Colonic mucosa (tissue), 4 donors: ENCODE results near the gene PPP1R18. TPM values are rescaled to one million over a fixed set of nuclear protein-coding genes. Genes with fewer than 3 reads are reported as not detected.
"Not testable (repeated sequence)": the region's sequence is repeated elsewhere in the genome, so short reads cannot be mapped to it uniquely, and the experiment has no call there.

ENCODE experiments used
- DNase-seq: peaks from one replicate; pipeline ENCODE4 v3.0.0-alpha.2; 2020
- H3K27ac ChIP-seq: fragments of 200-600 bp; one replicate; pipeline ENCODE4 v1.8.0; 2021
- H3K27me3 ChIP-seq: fragments of 200-600 bp; one replicate; pipeline ENCODE4 v1.8.0; 2021
- H3K36me3 ChIP-seq: fragments of 200-600 bp; one replicate; pipeline ENCODE4 v1.8.0; 2021
- H3K4me1 ChIP-seq: fragments of 200-600 bp; one replicate; pipeline ENCODE4 v1.8.0; 2021; ENCODE audit warnings: mild to moderate bottlenecking
- H3K4me3 ChIP-seq: fragments of 200-600 bp; one replicate; pipeline ENCODE4 v1.8.0; 2021
- H3K9ac ChIP-seq, 2 donors: one replicate each; pipeline ENCODE4 v1.7.0; 2013; ENCODE audit warnings: control low read depth in 2 of 2, low read depth in 2 of 2, low read length in 2 of 2
- H3K9me3 ChIP-seq: fragments of 200-600 bp; one replicate; pipeline ENCODE4 v1.8.0; 2021
- CTCF ChIP-seq: fragments of 200-600 bp; IDR thresholded peaks from one replicate; pipeline ENCODE4 v1.8.0; 2022; ENCODE audit warnings: antibody characterized with exemption, mild to moderate bottlenecking
- intact Hi-C: fragments of 100-400 bp; cut with DNase I; formaldehyde crosslinking; loops from one replicate; pipeline ENCODE4 v1.14.1; 2022
- total RNA-seq, 2 donors: library from RNA; stranded (reverse); fragmentation: NEBNext Ultra II Directional in 1 of 2; extraction: Animal tissue kit (Norgen Biotek cat#: 25700) in 1 of 2; gene quantifications; one replicate each; pipeline ENCODE4 v1.2.1, GENCODE V29; 2021
- donor health status: healthy.
- donor health status: DM: no; HTN: no; CAD: no.
- donor health status: DM: no; HTN: no; CAD: no.

PPP1R18 gene
- total RNA-seq, 2 donors from 2014 or later = 8.3 to 22.8 TPM

GRCh38 chr6:30722280-30723112 is 36.1 kb upstream of the PPP1R18 start:
- no peaks in the 10 kb centered on the region for H3K27me3 ChIP-seq
- H3K9me3 ChIP-seq = no peaks in the 10 kb centered on the region
- H3K27ac ChIP-seq = peak overlapping the region; percentile 95
- peak overlapping the region; percentile 80 for H3K4me3 ChIP-seq
- H3K36me3 ChIP-seq = peaks cover 23% of the 10 kb centered on the region
- intact Hi-C loops = loop anchor here (1.0 kb wide), 1 partner anchor 43 kb away; no protein-coding TSS in a partner anchor
- peak; percentile 97 for TF ChIP-seq CTCF
- peak overlapping the region; percentile 38 to 87 for H3K9ac ChIP-seq
- DNase-seq = peak; percentile 89
- H3K4me1 ChIP-seq = no peaks in the 10 kb centered on the region

GRCh38 chr6:30722025-30722279 is 35.5 kb upstream of the PPP1R18 start:
- H3K4me1 ChIP-seq, H3K9me3 ChIP-seq, H3K27me3 ChIP-seq: not testable (repeated sequence)
- peak; percentile 33 for DNase-seq
- peaks cover 20% of the 10 kb centered on the region for H3K36me3 ChIP-seq
- peak overlapping the region; percentile 80 for H3K4me3 ChIP-seq
- H3K9ac ChIP-seq = peak overlapping the region; percentile 87 to 89
- intact Hi-C loops = loop anchor here (1.0 kb wide), 1 partner anchor 43 kb away; no protein-coding TSS in a partner anchor
- H3K27ac ChIP-seq = peak overlapping the region; percentile 95

- Histone ChIP-seq H3K36me3 (peaks cover 20% of the 10 kb centered on the region), H3K9me3 (no peaks in the 10 kb centered on the region), H3K4me3 (peak overlapping the region; percentile 80), H3K27me3 (no peaks in the 10 kb centered on the region), H3K27ac (peak overlapping the region; percentile 95), H3K9ac (peak overlapping the region; percentile 87 to 89), H3K4me1 (peaks cover 3% of the 10 kb centered on the region)
- intact Hi-C loops = loop anchor here (1.0 kb wide), 1 partner anchor 42 kb away; no protein-coding TSS in a partner anchor
- peak; percentile 91 for DNase-seq
- TF ChIP-seq CTCF = peak; percentile 52
Measured at GRCh38 chr6:30721198-30722024, 35.0 kb upstream of the PPP1R18 start.

- TF ChIP-seq CTCF = no peak
- peak; percentile 78 for DNase-seq
- peaks cover 20% of the 10 kb centered on the region for H3K36me3 ChIP-seq
- intact Hi-C loops = no loop called here
- H3K27ac ChIP-seq = peak overlapping the region; percentile 95
- H3K4me1 ChIP-seq = peaks cover 7% of the 10 kb centered on the region
- peak overlapping the region; percentile 80 to 83 for H3K9ac ChIP-seq
- no peaks in the 10 kb centered on the region for H3K27me3 ChIP-seq
- H3K9me3 ChIP-seq = no peaks in the 10 kb centered on the region
- H3K4me3 ChIP-seq = peak overlapping the region; percentile 80
Measured at GRCh38 chr6:30720738-30721197, 34.3 kb upstream of the PPP1R18 start.

GRCh38 chr6:30719791-30720737 is 33.6 kb upstream of the PPP1R18 start, which contains the start of gene TUBB:
Gene TUBB (plus strand): TSS chr6:30720352. CDS start chr6:30720507, 155 bp downstream.
- intact Hi-C loops = no loop called here
- Histone ChIP-seq H3K9me3 (no peaks in the 10 kb centered on the region), H3K36me3 (peaks cover 18% of the 10 kb centered on the region), H3K4me1 (peaks cover 7% of the 10 kb centered on the region), H3K9ac (peak within 1 kb of the TSS; percentile 80 to 83), H3K27ac (peak within 1 kb of the TSS; percentile 95), H3K4me3 (peak within 1 kb of the TSS; percentile 80), H3K27me3 (no peaks in the 10 kb centered on the region)
- TF ChIP-seq CTCF = no peak
- DNase-seq = peak; percentile 97
